Skeletal muscle satellite cell (primary cell): ENCODE results near the gene IGSF22.
"Not testable (repeated sequence)": the region's sequence is repeated elsewhere in the genome, so short reads cannot be mapped to it uniquely, and the experiment has no call there.

Experiments used
- H3K27me3 ChIP-seq: 2 replicates; pipeline ENCODE4 v1.7.0; 2013; ENCODE audit warnings: low read length; ENCODE audit not compliant: control insufficient read depth, insufficient read depth
- H3K36me3 ChIP-seq: 2 replicates; pipeline ENCODE4 v1.7.0; 2013; ENCODE audit warnings: mild to moderate bottlenecking, control low read depth, low read length; ENCODE audit not compliant: insufficient read depth
- H3K4me1 ChIP-seq: 2 replicates; pipeline ENCODE4 v1.7.0; 2013; ENCODE audit warnings: low read length; ENCODE audit not compliant: control insufficient read depth, insufficient read depth
- H3K4me2 ChIP-seq: 2 replicates; pipeline ENCODE4 v1.7.0; 2013; ENCODE audit warnings: mild to moderate bottlenecking, low read length
- H3K4me3 ChIP-seq: 2 replicates; pipeline ENCODE4 v1.7.0; 2013; ENCODE audit warnings: low read length
- H3K9ac ChIP-seq: 2 replicates; pipeline ENCODE4 v1.7.0; 2013; ENCODE audit warnings: mild to moderate bottlenecking, low read depth, low read length, moderate library complexity
- H3K9me3 ChIP-seq: replicated peaks from 2 replicates; pipeline ENCODE4 v1.7.0; 2013; ENCODE audit warnings: mild to moderate bottlenecking, control low read depth, low read length

The IGSF22 gene

DNA sequence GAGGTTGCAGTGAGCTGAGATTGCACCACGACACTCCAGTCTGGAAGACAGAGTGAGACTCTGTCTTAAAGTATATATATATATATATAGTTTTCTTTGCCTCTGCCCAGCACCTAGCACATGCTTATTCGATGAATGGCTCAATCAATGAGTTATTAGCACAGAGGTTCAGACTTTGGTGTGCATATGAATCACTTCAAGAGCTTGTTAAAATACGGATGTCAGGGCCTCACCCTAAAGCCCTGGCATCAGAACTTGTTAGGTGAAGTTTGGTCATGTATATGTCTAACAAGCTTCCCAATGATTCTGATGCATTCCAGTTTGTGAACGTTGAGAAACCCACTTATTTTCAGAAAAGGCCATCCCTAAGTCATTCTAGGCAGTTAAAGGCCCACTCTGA lies 49.2 kb downstream of the IGSF22 start:
- H3K4me3 ChIP-seq: no peak overlapping the region
- H3K4me2 ChIP-seq: no peak overlapping the region
- no peaks in the 10 kb centered on the region for H3K4me1 ChIP-seq
- H3K9ac ChIP-seq: no peak overlapping the region
- no peaks in the 10 kb centered on the region for H3K9me3 ChIP-seq
- no peaks in the 10 kb centered on the region for H3K36me3 ChIP-seq
- H3K27me3 ChIP-seq: no peaks in the 10 kb centered on the region

DNA sequence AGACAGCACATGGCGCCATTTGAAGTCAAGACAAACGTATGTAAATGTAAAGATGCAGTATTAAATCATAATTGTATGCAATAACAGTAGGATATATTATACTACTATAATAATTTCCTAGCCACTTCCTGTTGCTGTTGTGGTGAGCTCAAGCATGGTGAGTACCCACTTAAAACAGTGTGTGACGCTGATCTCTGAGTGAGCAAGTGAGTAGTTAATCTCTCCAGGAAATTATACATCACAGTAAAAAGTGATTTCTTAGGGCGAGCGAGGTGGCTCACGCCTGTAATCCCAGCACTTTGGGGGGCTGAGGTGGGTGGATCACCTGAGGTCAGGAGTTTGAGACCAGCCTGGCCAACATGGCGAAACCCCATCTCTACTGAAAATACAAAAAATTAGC lies 53.8 kb downstream of the IGSF22 start:
- H3K9ac ChIP-seq, H3K4me2 ChIP-seq, H3K27me3 ChIP-seq, H3K4me1 ChIP-seq, H3K4me3 ChIP-seq, H3K36me3 ChIP-seq, H3K9me3 ChIP-seq: not testable (repeated sequence)

DNA sequence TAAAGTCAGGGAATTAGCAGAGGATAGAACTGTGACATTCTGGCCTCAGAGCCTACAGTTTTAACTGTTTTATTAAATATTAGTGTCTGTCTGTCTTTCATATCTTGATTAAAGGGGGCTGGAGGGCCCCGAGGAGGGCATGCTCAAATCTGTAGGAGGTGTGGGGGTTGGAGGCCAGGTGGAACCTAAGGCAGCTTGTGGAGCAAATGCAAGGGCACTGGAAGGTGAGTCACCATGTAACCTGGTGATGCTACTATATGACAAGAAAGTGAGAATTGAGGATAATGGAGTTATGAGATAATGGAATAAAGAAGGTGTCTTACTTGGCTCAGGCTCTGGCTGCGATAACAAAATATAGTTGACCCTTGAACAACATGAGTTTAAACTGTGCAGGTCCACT lies 54.7 kb downstream of the IGSF22 start:
- H3K9me3 ChIP-seq: no peaks in the 10 kb centered on the region
- H3K27me3 ChIP-seq: peaks cover 4% of the 10 kb centered on the region
- H3K4me1 ChIP-seq: peaks cover 5% of the 10 kb centered on the region
- no peaks in the 10 kb centered on the region for H3K36me3 ChIP-seq
- H3K4me2 ChIP-seq: no peak overlapping the region
- no peak overlapping the region for H3K4me3 ChIP-seq
- H3K9ac ChIP-seq: no peak overlapping the region

DNA sequence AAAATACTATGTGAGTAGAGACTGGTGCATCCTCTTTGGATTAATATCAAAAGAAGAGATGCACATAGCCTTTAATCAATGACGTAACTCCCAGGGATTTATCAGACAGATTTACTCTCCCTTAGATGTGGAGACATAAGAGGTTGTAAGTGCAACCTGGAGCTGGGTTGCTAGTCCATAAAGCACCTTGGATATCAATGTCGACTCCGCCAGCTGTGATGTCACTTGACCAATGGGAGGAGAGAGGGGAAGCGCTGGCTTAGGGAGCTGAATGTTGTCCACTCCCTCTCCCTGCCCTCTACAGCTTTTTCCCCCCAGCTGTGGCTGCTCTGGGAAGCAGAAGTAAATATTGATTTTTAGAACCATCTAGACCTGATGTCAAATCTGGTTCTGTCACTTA lies 56.3 kb downstream of the IGSF22 start:
- Histone ChIP-seq H3K4me2 (no peak overlapping the region), H3K4me1 (peaks cover 5% of the 10 kb centered on the region), H3K4me3 (no peak overlapping the region), H3K9ac (no peak overlapping the region), H3K27me3 (peaks cover 17% of the 10 kb centered on the region), H3K36me3 (no peaks in the 10 kb centered on the region), H3K9me3 (no peaks in the 10 kb centered on the region)

DNA sequence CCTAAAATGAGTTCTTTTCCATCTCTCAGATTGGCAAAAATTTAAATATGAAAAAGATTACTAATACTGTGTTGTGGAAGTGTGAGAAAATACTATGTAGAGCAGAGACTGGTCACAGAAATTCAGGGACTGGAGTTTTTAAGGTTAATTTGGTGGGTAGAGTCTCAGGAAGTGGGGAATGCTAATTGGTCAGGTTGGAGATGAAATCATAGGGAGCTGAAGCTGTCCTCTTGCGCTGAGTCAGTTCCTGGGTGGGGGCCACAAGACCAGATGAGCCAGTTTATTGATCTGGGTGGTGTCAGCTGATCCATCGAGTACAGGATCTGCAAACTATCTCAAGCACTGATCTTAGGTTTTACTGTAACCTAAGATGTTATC lies 56.8 kb downstream of the IGSF22 start:
- Histone ChIP-seq H3K9me3 (no peaks in the 10 kb centered on the region), H3K36me3 (no peaks in the 10 kb centered on the region), H3K4me2 (no peak overlapping the region), H3K4me3 (no peak overlapping the region), H3K4me1 (peaks cover 5% of the 10 kb centered on the region), H3K9ac (no peak overlapping the region), H3K27me3 (peaks cover 17% of the 10 kb centered on the region)

DNA sequence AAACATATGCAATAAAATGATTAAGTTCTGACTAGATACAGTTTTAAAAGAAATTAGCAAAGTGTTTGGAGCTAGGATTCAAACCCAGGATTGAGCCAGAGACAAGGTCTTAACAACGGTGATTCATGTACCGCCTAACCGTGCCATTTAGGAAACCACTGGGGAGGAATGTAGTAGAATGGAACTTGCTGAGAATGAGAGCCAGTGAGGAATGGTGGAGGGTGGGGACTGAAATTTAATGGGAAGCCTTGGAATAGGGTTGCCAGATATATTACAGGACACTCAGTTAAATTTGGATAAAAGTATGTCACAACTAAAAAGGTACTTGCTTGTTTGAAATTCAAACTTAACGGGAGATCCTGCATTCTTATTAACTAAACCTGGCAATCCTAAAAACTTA lies 57.9 kb downstream of the IGSF22 start:
- Histone ChIP-seq H3K4me2 (no peak overlapping the region), H3K36me3 (no peaks in the 10 kb centered on the region), H3K4me1 (peaks cover 5% of the 10 kb centered on the region), H3K27me3 (peaks cover 17% of the 10 kb centered on the region), H3K9ac (no peak overlapping the region), H3K9me3 (no peaks in the 10 kb centered on the region), H3K4me3 (no peak overlapping the region)

DNA sequence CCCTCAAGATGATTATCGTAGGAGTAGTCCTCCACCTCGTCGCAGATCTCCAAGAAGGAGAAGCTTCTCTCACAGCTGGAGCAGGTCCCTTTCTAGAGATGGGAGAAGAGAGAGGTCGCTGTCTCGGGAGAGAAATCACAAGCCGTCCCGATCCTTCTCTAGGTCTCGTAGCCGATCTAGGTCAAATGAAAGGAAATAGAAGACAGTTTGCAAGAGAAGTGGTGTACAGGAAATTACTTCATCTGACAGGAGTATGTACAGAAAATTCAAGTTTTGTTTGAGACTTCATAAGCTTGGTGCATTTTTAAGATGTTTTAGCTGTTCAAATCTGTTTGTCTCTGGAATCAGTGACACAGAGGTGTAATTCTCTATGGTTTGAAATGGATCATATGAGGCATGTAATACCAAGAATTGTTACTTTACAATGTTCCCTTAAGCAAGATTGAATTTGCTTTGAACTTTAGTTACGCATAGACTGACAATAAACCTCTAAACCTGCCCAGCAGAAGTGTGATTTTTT lies 60.6 kb downstream of the IGSF22 start:
- not testable (repeated sequence) for H3K9ac ChIP-seq, H3K4me2 ChIP-seq, H3K36me3 ChIP-seq, H3K9me3 ChIP-seq, H3K4me1 ChIP-seq, H3K4me3 ChIP-seq
- H3K27me3 ChIP-seq: peaks cover 16% of the 10 kb centered on the region

DNA sequence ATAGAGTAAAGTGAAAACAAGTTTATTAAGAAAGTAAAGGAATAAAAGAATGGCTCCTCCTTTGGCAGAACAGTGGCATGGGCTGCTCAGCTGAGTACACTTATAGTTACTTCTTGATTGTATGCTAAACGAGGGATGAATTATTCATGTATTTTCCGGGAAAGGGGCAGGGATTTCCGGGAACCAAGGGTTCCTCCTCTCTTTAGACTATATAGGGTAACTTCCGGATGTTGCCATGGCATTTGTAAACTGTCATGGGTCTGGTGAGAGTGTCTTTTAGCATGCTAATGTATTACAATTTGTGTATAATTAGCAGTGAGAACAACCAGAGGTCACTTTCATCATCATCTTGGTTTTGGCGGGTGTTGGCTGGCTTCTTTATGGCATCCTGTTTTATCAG lies 68.3 kb downstream of the IGSF22 start:
- Histone ChIP-seq H3K36me3 (no peaks in the 10 kb centered on the region), H3K27me3 (peaks cover 3% of the 10 kb centered on the region), H3K9me3 (no peaks in the 10 kb centered on the region), H3K4me3 (no peak overlapping the region), H3K4me2 (no peak overlapping the region), H3K4me1 (no peaks in the 10 kb centered on the region), H3K9ac (no peak overlapping the region)
